Loucy (cell line): Measurements from ENCODE around the gene MAPRE2.

Source experiments
- H2AFZ ChIP-seq: fragments of 200-600 bp; sonication (generic); 2 replicates; pipeline ENCODE4 v1.6.0; 2016; ENCODE audit warnings: antibody characterized with exemption, mild to moderate bottlenecking, low read length, moderate library complexity
- H3F3A ChIP-seq: fragments of 200-600 bp; 2 replicates; pipeline ENCODE4 v1.6.0; 2016; ENCODE audit warnings: antibody characterized with exemption, low read depth, mild to moderate bottlenecking
- H3K27me3 ChIP-seq: fragments of 200-600 bp; sonication (generic); 2 replicates; pipeline ENCODE4 v1.6.1; 2014; ENCODE audit warnings: low read length, mild to moderate bottlenecking; ENCODE audit not compliant: insufficient read depth, poor library complexity, severe bottlenecking
- H3K36me3 ChIP-seq: fragments of 200-600 bp; sonication (generic); 2 replicates; pipeline ENCODE4 v1.6.1; 2016; ENCODE audit warnings: low read length; ENCODE audit not compliant: insufficient read depth
- H3K4me1 ChIP-seq: fragments of 200-600 bp; sonication (generic); 2 replicates; pipeline ENCODE4 v1.5.1; 2014; ENCODE audit warnings: low read length, mild to moderate bottlenecking; ENCODE audit not compliant: insufficient read depth, poor library complexity, severe bottlenecking
- H3K4me2 ChIP-seq: fragments of 200-600 bp; sonication (generic); 2 replicates; pipeline ENCODE4 v1.6.0; 2014; ENCODE audit warnings: antibody characterized with exemption, low read length, low read depth, mild to moderate bottlenecking; ENCODE audit not compliant: poor library complexity, severe bottlenecking
- H3K4me3 ChIP-seq: fragments of 200-600 bp; sonication (generic); 2 replicates; pipeline ENCODE4 v1.5.1; 2014; ENCODE audit warnings: low read length, mild to moderate bottlenecking, mixed read lengths; ENCODE audit not compliant: poor library complexity, severe bottlenecking
- H3K79me2 ChIP-seq: fragments of 200-600 bp; sonication (generic); 2 replicates; pipeline ENCODE4 v1.6.1; 2014; ENCODE audit warnings: low read length; ENCODE audit not compliant: insufficient read depth
- H3K9ac ChIP-seq: fragments of 200-600 bp; sonication (generic); 2 replicates; pipeline ENCODE4 v1.6.0; 2014; ENCODE audit warnings: mild to moderate bottlenecking, low read depth, low read length, moderate library complexity; ENCODE audit not compliant: poor library complexity, severe bottlenecking
- H3K9me2 ChIP-seq: fragments of 200-600 bp; sonication (generic); replicated peaks from 2 replicates; pipeline ENCODE4 v1.6.1; 2016; ENCODE audit warnings: low read depth, low read length, mixed read lengths
- H3K9me3 ChIP-seq: fragments of 200-600 bp; sonication (generic); 2 replicates; pipeline ENCODE4 v1.6.1; 2014; ENCODE audit warnings: mild to moderate bottlenecking, antibody characterized with exemption, low read length, low read depth; ENCODE audit not compliant: insufficient read depth
- H4K20me1 ChIP-seq: fragments of 200-600 bp; sonication (generic); 2 replicates; pipeline ENCODE4 v1.6.0; 2014; ENCODE audit warnings: antibody characterized with exemption, low read length, mild to moderate bottlenecking; ENCODE audit not compliant: insufficient read depth, poor library complexity, severe bottlenecking
- EZH2phosphoT487 ChIP-seq: fragments of 200-600 bp; IDR thresholded peaks from 2 replicates; pipeline ENCODE4 v1.6.1; 2018; ENCODE audit warnings: antibody characterized with exemption, mild to moderate bottlenecking, moderate library complexity, borderline replicate concordance
- TF ChIP-seq, protein P1 (sequence below): fragments of 200-600 bp; sonication (generic); conservative IDR thresholded peaks from 2 replicates; pipeline ENCODE4 v1.5.1; 2014; ENCODE audit warnings: mild to moderate bottlenecking, antibody characterized with exemption, low read length

Gene MAPRE2

DNA sequence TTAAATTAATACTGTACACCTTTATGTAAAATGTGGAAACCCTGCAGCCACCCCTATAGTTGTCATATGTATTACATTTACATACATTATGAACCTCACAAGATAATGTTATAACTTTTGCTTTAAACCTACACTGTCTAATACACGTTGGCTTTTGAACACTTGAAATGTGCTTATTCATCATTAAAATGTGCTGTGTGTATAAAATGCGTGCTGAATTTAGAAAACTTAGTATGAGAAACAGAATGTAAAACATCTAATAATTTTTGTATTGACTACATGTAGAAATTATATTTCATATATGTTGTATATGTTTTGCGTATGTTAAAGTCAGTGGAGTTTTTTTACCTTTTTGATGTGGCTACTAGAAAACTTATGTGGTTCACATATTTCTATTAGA lies 68.8 kb downstream of the MAPRE2 start:
- H3K27me3 ChIP-seq, result no peaks in the 10 kb centered on the region
- peaks cover 15% of the 10 kb centered on the region for H3K9me3 ChIP-seq
- peaks cover 6% of the 10 kb centered on the region for H3K36me3 ChIP-seq
- H4K20me1 ChIP-seq, result peaks cover 8% of the 10 kb centered on the region
- peaks cover 69% of the 10 kb centered on the region for H3K79me2 ChIP-seq
- H2AFZ ChIP-seq, result no peak overlapping the region
- H3F3A ChIP-seq, result no peaks in the 10 kb centered on the region
- H3K4me2 ChIP-seq, result no peak overlapping the region
- H3K4me3 ChIP-seq, result no peak overlapping the region
- H3K4me1 ChIP-seq, result peaks cover 33% of the 10 kb centered on the region
- TF ChIP-seq EZH2phosphoT487, result no peak
- TF ChIP-seq, protein P1, sequence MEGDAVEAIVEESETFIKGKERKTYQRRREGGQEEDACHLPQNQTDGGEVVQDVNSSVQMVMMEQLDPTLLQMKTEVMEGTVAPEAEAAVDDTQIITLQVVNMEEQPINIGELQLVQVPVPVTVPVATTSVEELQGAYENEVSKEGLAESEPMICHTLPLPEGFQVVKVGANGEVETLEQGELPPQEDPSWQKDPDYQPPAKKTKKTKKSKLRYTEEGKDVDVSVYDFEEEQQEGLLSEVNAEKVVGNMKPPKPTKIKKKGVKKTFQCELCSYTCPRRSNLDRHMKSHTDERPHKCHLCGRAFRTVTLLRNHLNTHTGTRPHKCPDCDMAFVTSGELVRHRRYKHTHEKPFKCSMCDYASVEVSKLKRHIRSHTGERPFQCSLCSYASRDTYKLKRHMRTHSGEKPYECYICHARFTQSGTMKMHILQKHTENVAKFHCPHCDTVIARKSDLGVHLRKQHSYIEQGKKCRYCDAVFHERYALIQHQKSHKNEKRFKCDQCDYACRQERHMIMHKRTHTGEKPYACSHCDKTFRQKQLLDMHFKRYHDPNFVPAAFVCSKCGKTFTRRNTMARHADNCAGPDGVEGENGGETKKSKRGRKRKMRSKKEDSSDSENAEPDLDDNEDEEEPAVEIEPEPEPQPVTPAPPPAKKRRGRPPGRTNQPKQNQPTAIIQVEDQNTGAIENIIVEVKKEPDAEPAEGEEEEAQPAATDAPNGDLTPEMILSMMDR, result no peak
- H3K9me2 ChIP-seq, result no peaks in the 10 kb centered on the region
- H3K9ac ChIP-seq, result no peak overlapping the region

DNA sequence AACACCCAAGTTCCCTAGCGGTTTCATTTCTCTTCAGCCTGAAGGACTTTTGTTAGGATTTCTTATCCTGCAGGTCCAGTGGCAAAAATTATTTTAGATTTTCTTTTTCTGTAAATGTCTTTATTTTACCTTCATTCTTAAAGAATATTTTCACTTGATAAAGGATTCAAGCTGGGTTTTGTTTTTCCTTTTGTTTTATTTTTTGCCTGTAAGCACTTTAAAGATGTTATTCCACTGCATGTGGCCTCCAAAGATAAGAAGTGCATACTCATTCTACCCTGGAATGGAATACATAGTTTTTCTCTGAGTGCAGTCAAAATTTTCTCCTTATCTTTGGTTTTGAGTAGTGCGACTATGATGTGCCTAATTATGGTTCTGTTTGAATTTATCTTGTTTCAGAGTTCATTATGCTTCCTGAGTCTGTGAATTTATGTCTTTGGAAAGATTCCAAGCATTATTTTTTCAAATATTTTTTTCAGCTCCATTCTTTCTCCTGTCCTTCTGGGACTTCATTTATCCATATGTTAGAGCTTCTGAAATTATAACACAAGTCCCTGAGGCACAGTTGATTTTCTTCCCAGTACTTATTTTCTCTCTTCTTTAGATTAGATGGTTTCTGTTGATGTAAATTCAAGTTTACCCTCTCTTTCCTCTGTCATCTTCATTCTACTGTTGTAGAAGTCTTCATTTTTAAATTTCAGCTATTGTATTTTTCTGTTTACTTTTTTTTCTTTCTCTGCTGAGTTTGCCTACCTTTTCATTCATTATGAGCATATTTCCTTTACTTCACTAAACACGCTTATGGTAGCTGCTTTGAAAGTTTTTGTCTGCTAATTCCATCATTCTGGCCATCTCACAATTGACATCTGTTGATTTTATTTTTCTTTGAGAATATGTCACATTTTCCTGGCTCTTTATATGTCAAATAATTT lies 69.6 kb downstream of the MAPRE2 start:
- no peak overlapping the region for H3K4me3 ChIP-seq
- no peaks in the 10 kb centered on the region for H3K9me2 ChIP-seq
- H2AFZ ChIP-seq, result no peak overlapping the region
- TF ChIP-seq EZH2phosphoT487, result no peak
- TF ChIP-seq, protein P1, result no peak
- H3K79me2 ChIP-seq, result peaks cover 77% of the 10 kb centered on the region
- no peaks in the 10 kb centered on the region for H3F3A ChIP-seq
- peaks cover 8% of the 10 kb centered on the region for H4K20me1 ChIP-seq
- H3K9me3 ChIP-seq, result peaks cover 15% of the 10 kb centered on the region
- peaks cover 6% of the 10 kb centered on the region for H3K36me3 ChIP-seq
- H3K4me2 ChIP-seq, result no peak overlapping the region
- peaks cover 27% of the 10 kb centered on the region for H3K4me1 ChIP-seq
- no peak overlapping the region for H3K9ac ChIP-seq
- no peaks in the 10 kb centered on the region for H3K27me3 ChIP-seq

DNA sequence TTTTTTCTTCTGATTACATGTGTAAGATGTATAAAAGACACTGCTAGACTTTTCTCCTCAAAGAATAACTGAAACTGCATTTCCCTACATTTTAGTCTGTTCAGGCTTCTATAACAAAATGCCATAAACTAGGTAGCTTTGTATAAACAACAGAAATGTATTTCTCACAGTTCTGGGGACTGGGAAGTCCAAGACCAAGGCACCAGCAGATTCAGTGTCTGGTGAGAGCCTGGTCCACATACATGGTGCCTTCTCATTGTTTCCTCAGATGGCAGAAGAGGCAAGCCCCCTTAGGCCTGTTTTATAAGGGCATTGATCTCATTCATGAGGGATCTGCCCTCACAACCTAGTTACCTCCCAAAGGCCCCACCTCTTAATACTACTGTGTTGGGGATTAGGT lies 71.5 kb downstream of the MAPRE2 start:
- H3K79me2 ChIP-seq, result peaks cover 86% of the 10 kb centered on the region
- H3F3A ChIP-seq, result no peaks in the 10 kb centered on the region
- no peaks in the 10 kb centered on the region for H4K20me1 ChIP-seq
- no peak overlapping the region for H3K9ac ChIP-seq
- no peaks in the 10 kb centered on the region for H3K27me3 ChIP-seq
- no peak overlapping the region for H3K4me2 ChIP-seq
- H3K4me3 ChIP-seq, result no peak overlapping the region
- peaks cover 6% of the 10 kb centered on the region for H3K36me3 ChIP-seq
- H3K9me3 ChIP-seq, result peaks cover 15% of the 10 kb centered on the region
- peaks cover 21% of the 10 kb centered on the region for H3K4me1 ChIP-seq
- H2AFZ ChIP-seq, result no peak overlapping the region
- no peak for TF ChIP-seq EZH2phosphoT487
- TF ChIP-seq, protein P1, result no peak
- no peaks in the 10 kb centered on the region for H3K9me2 ChIP-seq
